CD14-positive monocyte (primary cell): ENCODE data around the gene CFAP299. TPM values are rescaled to one million over a fixed set of nuclear protein-coding genes. Genes with fewer than 3 reads are reported as not detected.

Experiments
- DNase-seq, 3 donors: peaks; one replicate each; pipeline ENCODE4 v3.0.0-alpha.2; 2011 to 2022
- H2AFZ ChIP-seq: 2 replicates; pipeline ENCODE4 v1.6.0; 2012; ENCODE audit warnings: mild to moderate bottlenecking, low read depth, low read length, inconsistent platforms; ENCODE audit not compliant: insufficient read depth, poor library complexity, severe bottlenecking
- H3K27ac ChIP-seq, 2 donors: 1 replicate in 1 of 2; 2 replicates in 1 of 2; pipeline ENCODE4 v1.5.1; 2012 to 2013; ENCODE audit warnings: low read length in 2 of 2, control low read depth in 1 of 2, inconsistent platforms in 1 of 2, low read depth in 1 of 2, mild to moderate bottlenecking in 1 of 2
- H3K27me3 ChIP-seq, 2 donors: one replicate each; pipeline versions ENCODE4 v1.6.0 to v1.6.1; 2011 to 2013; ENCODE audit warnings: low read length in 2 of 2; ENCODE audit not compliant: control insufficient read depth in 2 of 2, insufficient read depth in 2 of 2
- H3K36me3 ChIP-seq, 2 donors: replicated peaks in 1 of 2; 1 replicate in 1 of 2; 2 replicates in 1 of 2; pipeline versions ENCODE4 v1.5.1 to v1.6.1; 2012 to 2013; ENCODE audit warnings: low read length in 2 of 2, control low read depth in 1 of 2, inconsistent platforms in 1 of 2, mild to moderate bottlenecking in 1 of 2; ENCODE audit not compliant: insufficient read depth in 2 of 2, control insufficient read depth in 1 of 2
- H3K4me1 ChIP-seq, 2 donors: 1 replicate in 1 of 2; 2 replicates in 1 of 2; pipeline versions ENCODE4 v1.5.1 to v1.6.1; 2012 to 2013; ENCODE audit warnings: low read length in 2 of 2, control low read depth in 1 of 2, inconsistent platforms in 1 of 2, mild to moderate bottlenecking in 1 of 2, moderate library complexity in 1 of 2; ENCODE audit not compliant: insufficient read depth in 2 of 2, control insufficient read depth in 1 of 2
- H3K4me2 ChIP-seq: replicated peaks from 2 replicates; pipeline ENCODE3; 2012; ENCODE audit warnings: low read length, moderate library complexity, mild to moderate bottlenecking; ENCODE audit not compliant: poor library complexity, severe bottlenecking; ENCODE audit errors: extremely low read depth
- H3K4me3 ChIP-seq, 3 experiments: fragments of 200-600 bp in 1 of 3; sonication (generic) in 1 of 3; replicated peaks in 1 of 3; 1 replicate in 2 of 3; 2 replicates in 1 of 3; pipeline ENCODE4 v1.5.1; 2011 to 2013; ENCODE audit warnings: low read length in 3 of 3, mild to moderate bottlenecking in 3 of 3, control low read depth in 2 of 3, low read depth in 2 of 3, inconsistent platforms in 1 of 3, moderate library complexity in 1 of 3
- H3K79me2 ChIP-seq: 2 replicates; pipeline ENCODE4 v1.6.0; 2012; ENCODE audit warnings: mild to moderate bottlenecking, control low read depth, inconsistent platforms, low read length, moderate library complexity; ENCODE audit not compliant: insufficient read depth
- H3K9ac ChIP-seq: 2 replicates; pipeline ENCODE4 v1.6.0; 2017; ENCODE audit warnings: low read length, mild to moderate bottlenecking; ENCODE audit not compliant: insufficient read depth, poor library complexity, severe bottlenecking
- H3K9me3 ChIP-seq, 2 donors: replicated peaks in 1 of 2; 1 replicate in 1 of 2; 2 replicates in 1 of 2; pipeline versions ENCODE4 v1.5.1 to v1.6.1; 2012 to 2013; ENCODE audit warnings: low read length in 2 of 2, control low read depth in 1 of 2; ENCODE audit not compliant: control insufficient read depth in 1 of 2, insufficient read depth in 1 of 2
- H4K20me1 ChIP-seq: 2 replicates; pipeline ENCODE4 v1.6.0; 2012; ENCODE audit warnings: mild to moderate bottlenecking, low read length, control low read depth, moderate library complexity; ENCODE audit not compliant: insufficient read depth
- H3K27ac Mint-ChIP-seq, 7 donors: one replicate each; pipeline ENCODE4 v1.8.0; 2020; ENCODE audit warnings: mild to moderate bottlenecking in 7 of 7, mixed read lengths in 7 of 7, moderate library complexity in 6 of 7, inconsistent platforms in 2 of 7
- H3K27me3 Mint-ChIP-seq, 3 donors: one replicate each; pipeline ENCODE4 v1.8.0; 2021 to 2022; ENCODE audit warnings: low read depth in 3 of 3, mild to moderate bottlenecking in 3 of 3, mixed read lengths in 3 of 3, moderate library complexity in 3 of 3, inconsistent platforms in 1 of 3
- H3K36me3 Mint-ChIP-seq, 2 donors: one replicate each; pipeline ENCODE4 v1.8.0; 2020; ENCODE audit warnings: mixed read lengths in 2 of 2, inconsistent platforms in 1 of 2, mild to moderate bottlenecking in 1 of 2
- H3K4me1 Mint-ChIP-seq: one replicate; pipeline ENCODE4 v1.8.0; 2020; ENCODE audit warnings: mild to moderate bottlenecking, mixed read lengths
- H3K4me3 Mint-ChIP-seq, 2 donors: one replicate each; pipeline ENCODE4 v1.8.0; 2020; ENCODE audit warnings: mild to moderate bottlenecking in 2 of 2, mixed read lengths in 2 of 2, moderate library complexity in 1 of 2
- H3K9me3 Mint-ChIP-seq, 7 donors: one replicate each; pipeline ENCODE4 v1.8.0; 2020 to 2022; ENCODE audit warnings: mixed read lengths in 7 of 7, mild to moderate bottlenecking in 6 of 7, moderate library complexity in 6 of 7, inconsistent platforms in 2 of 7
- WGBS: methylation state at CpG from one replicate; pipeline ENCODE4 v1.1.5; 2013; ENCODE audit warnings: missing lambda C conversion rate; ENCODE audit not compliant: insufficient coverage; 5-methylcytosine and 5-hydroxymethylcytosine counted together
- intact Hi-C, 2 donors: fragments of 100-400 bp; cut with micrococcal nuclease; formaldehyde crosslinking; loops; one replicate each; pipeline versions ENCODE4 v1.15.0 to v1.15.1; 2023
- polyA plus RNA-seq, 3 donors: library from polyadenylated mRNA; depleted of rRNA in 1 of 3; unstranded in 2 of 3; stranded (reverse) in 1 of 3; fragments of 300-500 nt in 2 of 3; fragments of >200 nt in 1 of 3; fragmentation: Illumina TruSeq in 2 of 3; gene quantifications; 1 replicate in 2 of 3; 2 replicates in 1 of 3; pipeline ENCODE4 v1.2.3, GENCODE V29; 2012 to 2021
- TF ChIP-seq, protein P1 (sequence below): fragments of 200-600 bp; IDR thresholded peaks from one replicate; pipeline ENCODE4 v1.8.0; 2022; ENCODE audit warnings: antibody characterized with exemption, mild to moderate bottlenecking

Gene CFAP299
- polyA plus RNA-seq, 3 donors, result not detected

DNA sequence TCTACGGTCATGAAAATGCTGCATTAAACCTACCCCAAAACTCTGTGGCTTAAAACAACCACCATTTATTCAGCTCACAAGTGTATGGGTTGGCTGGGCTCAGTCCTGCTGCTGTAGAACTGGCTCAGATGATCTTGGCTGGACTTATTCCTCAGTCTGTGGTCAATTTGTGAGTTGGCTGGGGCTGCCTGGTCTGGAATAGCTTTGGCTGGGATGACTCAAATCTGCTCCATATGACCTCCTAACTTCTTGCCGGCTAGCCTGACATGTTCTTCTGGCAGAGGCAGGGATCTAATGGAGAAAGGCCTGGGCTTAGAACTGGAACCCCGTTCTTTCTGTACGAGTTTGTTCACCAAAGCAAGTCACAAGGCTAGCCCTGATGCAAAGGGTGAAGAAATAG, 71.7 kb downstream of the CFAP299 start:
- Histone ChIP-seq H3K36me3 (no peaks in the 10 kb centered on the region), H3K4me3 (no peak overlapping the region), H4K20me1 (no peaks in the 10 kb centered on the region), H3K9me3 (no peaks in the 10 kb centered on the region), H3K27me3 (no peaks in the 10 kb centered on the region), H2AFZ (no peak overlapping the region), H3K4me1 (no peaks in the 10 kb centered on the region), H3K9ac (no peak overlapping the region), H3K4me2 (no peak overlapping the region), H3K79me2 (no peaks in the 10 kb centered on the region), H3K27ac (no peak overlapping the region)
- Mint-ChIP-seq H3K27ac (no peak overlapping the region), H3K4me3 (no peak overlapping the region), H3K4me1 (no peaks in the 10 kb centered on the region), H3K27me3 (no peaks in the 10 kb centered on the region), H3K9me3 (no peaks in the 10 kb centered on the region), H3K36me3 (no peaks in the 10 kb centered on the region)
- TF ChIP-seq, protein P1, sequence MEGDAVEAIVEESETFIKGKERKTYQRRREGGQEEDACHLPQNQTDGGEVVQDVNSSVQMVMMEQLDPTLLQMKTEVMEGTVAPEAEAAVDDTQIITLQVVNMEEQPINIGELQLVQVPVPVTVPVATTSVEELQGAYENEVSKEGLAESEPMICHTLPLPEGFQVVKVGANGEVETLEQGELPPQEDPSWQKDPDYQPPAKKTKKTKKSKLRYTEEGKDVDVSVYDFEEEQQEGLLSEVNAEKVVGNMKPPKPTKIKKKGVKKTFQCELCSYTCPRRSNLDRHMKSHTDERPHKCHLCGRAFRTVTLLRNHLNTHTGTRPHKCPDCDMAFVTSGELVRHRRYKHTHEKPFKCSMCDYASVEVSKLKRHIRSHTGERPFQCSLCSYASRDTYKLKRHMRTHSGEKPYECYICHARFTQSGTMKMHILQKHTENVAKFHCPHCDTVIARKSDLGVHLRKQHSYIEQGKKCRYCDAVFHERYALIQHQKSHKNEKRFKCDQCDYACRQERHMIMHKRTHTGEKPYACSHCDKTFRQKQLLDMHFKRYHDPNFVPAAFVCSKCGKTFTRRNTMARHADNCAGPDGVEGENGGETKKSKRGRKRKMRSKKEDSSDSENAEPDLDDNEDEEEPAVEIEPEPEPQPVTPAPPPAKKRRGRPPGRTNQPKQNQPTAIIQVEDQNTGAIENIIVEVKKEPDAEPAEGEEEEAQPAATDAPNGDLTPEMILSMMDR, result no peak
- 100% methylated on average over 3 of the region's 4 CpGs for WGBS
- DNase-seq, result no peak
- intact Hi-C loops, result no loop called here

DNA sequence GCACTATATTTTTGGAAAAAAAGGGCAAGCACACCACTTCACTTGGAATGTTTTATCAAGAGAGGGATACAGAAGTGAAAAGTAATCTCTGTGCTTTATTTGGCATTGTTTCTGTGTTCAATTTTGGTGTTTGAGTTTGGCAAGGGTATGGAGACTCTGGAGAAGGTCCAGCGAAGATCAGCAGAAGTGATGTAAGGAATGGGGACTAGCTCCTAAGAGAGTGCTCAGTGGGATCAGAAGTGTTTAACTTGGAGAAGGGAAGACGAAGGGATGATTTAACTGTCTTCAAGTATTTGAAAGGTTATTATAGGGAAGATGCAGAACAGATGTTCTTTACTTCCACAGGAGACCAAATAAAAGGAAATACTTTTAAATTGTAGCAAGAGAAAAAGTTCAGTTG, 74.3 kb downstream of the CFAP299 start:
- Mint-ChIP-seq H3K27ac (no peak overlapping the region), H3K27me3 (peaks cover 0 to 2% (median 2%) of the 10 kb centered on the region in 3 donors), H3K4me1 (no peaks in the 10 kb centered on the region), H3K4me3 (no peak overlapping the region), H3K9me3 (peaks cover 0 to 3% (median 0%) of the 10 kb centered on the region in 7 donors), H3K36me3 (no peaks in the 10 kb centered on the region)
- no peak overlapping the region for H2AFZ ChIP-seq
- no peak for DNase-seq
- intact Hi-C loops, result no loop called here
- no peaks in the 10 kb centered on the region for H3K27me3 ChIP-seq
- 100% methylated on average over 1 of the region's 2 CpGs for WGBS
- H3K9ac ChIP-seq, result no peak overlapping the region
- no peaks in the 10 kb centered on the region for H3K9me3 ChIP-seq
- H3K4me2 ChIP-seq, result no peak overlapping the region
- H3K4me1 ChIP-seq, result no peaks in the 10 kb centered on the region
- no peak overlapping the region for H3K4me3 ChIP-seq
- no peaks in the 10 kb centered on the region for H3K36me3 ChIP-seq
- no peaks in the 10 kb centered on the region for H3K79me2 ChIP-seq
- TF ChIP-seq, protein P1, result no peak
- no peaks in the 10 kb centered on the region for H4K20me1 ChIP-seq
- no peak overlapping the region for H3K27ac ChIP-seq
